C4-2B (cell line): Measurements from ENCODE around the gene NAT10.

Source experiments
- ZFX ChIP-seq: fragments of 450-650 bp; IDR thresholded peaks from 2 replicates; pipeline ENCODE4 v1.6.1; 2017
- TF ChIP-seq, protein P1 (sequence below): fragments of 450-650 bp; conservative IDR thresholded peaks from 2 replicates; pipeline ENCODE4 v1.5.1; 2017; ENCODE audit warnings: mild to moderate bottlenecking

DNA sequence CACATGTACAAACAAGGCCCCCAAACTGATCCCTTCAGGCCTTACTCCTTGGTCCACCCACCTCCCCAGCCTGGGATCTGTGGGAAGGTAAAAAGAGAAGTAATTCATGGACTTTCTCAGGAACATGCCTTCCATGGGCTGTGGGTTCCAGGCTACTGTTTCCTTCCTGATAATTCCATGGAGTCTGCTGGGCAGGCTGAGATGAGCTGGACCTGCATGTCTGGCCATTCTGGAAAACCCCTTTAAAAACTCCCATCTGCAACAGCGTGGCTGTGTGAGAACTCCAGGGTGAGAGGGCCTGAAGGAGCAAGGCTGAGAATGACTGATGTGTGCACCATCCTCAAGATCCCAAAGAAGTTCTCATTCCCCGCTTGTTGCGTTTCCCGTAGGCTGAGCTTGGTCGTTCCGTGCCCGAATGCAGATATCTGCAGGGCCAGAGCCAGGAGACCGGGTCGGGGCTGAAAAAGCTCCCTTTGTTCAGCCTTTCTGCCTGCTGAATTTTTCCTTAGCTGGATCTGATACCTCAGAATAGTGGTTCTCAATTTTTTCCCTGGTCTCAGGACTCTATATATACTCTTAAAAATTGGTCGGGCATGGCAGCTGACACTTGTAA lies 72.9 kb downstream of the NAT10 start:
- TF ChIP-seq, protein P1, sequence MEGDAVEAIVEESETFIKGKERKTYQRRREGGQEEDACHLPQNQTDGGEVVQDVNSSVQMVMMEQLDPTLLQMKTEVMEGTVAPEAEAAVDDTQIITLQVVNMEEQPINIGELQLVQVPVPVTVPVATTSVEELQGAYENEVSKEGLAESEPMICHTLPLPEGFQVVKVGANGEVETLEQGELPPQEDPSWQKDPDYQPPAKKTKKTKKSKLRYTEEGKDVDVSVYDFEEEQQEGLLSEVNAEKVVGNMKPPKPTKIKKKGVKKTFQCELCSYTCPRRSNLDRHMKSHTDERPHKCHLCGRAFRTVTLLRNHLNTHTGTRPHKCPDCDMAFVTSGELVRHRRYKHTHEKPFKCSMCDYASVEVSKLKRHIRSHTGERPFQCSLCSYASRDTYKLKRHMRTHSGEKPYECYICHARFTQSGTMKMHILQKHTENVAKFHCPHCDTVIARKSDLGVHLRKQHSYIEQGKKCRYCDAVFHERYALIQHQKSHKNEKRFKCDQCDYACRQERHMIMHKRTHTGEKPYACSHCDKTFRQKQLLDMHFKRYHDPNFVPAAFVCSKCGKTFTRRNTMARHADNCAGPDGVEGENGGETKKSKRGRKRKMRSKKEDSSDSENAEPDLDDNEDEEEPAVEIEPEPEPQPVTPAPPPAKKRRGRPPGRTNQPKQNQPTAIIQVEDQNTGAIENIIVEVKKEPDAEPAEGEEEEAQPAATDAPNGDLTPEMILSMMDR = no peak
- no peak for TF ChIP-seq ZFX
